HG02763 (cell line): ENCODE measurements around the gene MARK1.

Experiments used
- ATAC-seq: cut with Tn5 transposase; IDR thresholded peaks from one replicate; pipeline ENCODE4 v1.9.1; 2021; ENCODE audit warnings: mild to moderate bottlenecking, moderate library complexity; ENCODE audit not compliant: unreplicated experiment

MARK1 gene

DNA sequence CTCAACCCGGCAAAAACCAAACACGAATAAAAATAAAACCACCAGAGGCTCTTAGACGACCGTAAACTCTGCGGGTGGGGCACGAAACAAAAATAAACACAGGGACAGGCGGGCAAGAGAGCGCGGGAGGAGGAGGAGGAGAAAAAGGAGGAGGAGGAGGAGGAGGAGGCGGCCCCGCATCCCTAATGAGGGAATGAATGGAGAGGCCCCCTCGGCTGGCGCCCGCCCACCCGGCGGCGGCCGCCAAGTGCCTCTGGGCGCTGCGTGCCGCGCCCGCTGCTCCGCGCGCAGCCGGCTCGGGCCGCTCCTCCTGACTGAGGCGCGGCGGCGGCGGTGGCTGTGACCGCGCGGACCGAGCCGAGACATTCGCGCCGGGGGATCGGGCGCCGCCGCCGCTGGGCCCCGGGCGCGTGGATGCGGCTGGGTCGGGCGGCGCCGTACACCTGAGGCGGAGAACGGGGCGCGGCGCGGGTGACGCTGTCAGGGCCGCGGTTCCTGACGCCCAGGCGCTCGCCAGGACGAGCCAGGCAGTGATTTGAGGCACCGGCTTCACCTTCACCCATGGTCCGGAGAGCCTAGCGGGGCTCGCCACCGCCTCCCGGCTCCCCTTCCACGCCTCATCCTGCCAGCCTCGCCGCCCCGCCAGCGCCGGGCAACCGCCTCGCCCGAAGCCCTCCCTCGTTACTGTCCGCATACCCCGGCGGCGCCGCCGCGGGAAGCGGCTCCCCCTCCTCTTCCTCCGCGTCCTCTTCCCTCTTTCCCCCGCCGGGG, at the start of gene MARK1:
TSS of gene MARK1 (plus strand) at position 229 of the 771 bp plus-strand sequence. CDS start 687 bp downstream, outside the sequence.
- peak; percentile 45 for ATAC-seq

DNA sequence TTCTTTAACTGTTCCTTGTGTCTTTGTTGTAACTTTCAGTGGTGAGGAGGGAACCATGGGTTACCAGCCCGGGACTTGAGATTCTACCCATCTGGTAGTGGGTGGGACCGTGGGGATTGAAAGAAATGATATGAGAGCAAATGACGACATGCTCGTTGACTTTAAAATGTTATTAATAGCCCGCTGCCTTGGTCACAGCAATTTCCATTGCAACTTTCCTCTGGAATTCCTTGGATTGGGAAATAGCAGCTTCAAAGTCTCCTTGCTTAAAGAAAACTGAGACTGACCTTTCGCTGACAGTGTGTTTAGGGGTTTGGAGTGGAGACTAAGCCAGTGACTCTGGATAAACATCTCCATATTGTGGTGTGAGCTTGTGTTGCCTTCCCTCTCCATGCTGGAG, 44.2 kb upstream of the MARK1 start:
- no peak for ATAC-seq

DNA sequence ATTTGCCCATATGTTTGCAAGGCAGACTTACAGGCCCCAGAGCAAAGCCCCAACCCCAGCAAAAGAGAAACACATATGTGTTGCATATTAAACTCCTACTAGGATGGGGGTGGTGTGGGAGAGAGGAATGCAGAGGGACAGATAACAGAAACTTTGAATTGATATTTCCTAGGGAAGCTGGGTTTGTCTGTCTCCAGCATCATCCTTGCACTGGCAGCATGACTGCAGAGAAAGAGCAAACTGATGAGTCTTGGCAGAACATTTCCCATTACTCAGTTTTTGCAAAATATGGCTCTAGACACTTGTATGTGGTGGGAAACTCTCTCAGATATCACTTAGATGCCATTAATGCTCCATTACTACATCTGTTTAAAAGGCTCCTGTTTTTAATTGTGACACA, 43.8 kb upstream of the MARK1 start:
- ATAC-seq, result no peak

DNA sequence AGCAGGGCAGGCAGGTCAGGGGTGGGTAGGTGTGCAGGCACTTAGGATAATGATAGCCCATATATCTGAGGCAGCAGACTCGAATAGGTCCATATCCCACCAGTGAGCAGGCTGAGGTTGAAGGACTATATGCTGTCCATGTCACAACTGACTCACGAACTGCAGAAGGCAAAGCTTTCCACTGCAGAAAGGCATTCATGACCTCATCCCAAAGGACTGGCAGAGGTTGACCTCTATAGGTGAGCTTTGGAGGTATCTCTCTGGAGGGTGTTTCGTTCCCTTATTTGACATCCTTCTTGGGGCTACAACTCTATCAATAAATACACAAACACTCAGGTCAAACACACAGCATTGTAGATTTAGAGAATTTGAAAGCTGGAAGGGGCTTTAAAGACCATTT, 42.8 kb upstream of the MARK1 start:
- ATAC-seq, result no peak

DNA sequence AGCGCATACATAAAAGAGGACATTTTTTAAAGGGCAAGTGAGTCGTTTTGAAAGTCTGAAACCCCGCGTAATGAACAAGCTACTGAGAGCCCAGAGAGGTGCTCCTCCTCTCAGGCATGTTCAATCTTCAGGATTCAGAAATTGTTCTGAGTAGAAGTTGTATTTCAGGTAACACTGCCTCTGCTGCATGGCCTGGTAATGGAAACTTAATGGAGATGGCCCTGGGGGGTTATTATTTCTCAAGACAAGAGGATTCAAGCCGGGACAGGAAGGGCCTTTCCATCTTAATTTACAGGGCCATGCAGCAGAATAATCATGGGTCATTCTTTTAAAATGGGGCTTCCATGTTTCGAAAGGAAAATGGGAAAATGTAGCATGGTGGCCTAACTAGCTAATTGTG, 42.1 kb upstream of the MARK1 start:
- ATAC-seq, result no peak

DNA sequence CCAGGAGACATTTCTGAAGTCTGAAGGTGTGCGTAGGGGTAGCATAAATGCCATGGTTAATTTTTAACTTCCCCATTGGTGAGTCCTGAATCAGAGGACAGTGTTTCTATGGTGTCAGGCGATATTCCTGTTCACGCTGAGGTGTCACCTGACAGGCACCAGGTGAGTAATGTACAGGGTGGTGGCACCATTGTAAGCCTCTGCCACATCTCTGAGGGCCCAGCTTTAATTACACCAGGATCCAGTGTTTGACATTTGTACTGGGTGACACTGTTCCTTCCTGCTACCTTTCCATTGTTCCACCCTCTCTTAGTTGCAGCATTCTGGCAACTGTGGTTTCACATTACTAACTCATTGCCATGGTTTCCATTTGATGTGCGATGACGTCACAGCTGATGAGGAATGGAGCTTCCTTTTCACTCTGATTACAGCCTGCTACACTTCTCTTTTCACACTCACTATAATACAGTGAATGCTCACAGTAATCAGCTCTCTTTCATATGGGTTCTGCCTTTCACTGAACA, 40.6 kb upstream of the MARK1 start:
- ATAC-seq, result no peak

DNA sequence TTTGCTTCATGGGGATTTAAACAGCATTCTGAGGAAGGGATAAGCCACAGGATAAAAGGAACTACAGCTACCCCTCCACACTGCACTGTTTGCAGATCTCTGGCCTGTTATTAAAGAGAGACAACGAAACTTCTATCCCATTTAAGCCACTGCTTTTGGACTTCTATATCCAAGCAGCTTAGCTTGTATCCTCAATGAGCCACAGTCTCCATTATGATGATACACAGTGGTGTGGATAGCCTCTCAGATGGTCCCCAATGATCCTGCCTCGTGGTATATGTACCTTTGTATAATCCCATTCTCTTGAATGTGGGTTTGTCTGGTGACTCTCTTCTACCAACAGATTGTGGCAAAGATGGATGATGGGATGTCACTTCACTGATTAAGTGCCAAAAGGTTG, 36.0 kb upstream of the MARK1 start:
- no peak for ATAC-seq

DNA sequence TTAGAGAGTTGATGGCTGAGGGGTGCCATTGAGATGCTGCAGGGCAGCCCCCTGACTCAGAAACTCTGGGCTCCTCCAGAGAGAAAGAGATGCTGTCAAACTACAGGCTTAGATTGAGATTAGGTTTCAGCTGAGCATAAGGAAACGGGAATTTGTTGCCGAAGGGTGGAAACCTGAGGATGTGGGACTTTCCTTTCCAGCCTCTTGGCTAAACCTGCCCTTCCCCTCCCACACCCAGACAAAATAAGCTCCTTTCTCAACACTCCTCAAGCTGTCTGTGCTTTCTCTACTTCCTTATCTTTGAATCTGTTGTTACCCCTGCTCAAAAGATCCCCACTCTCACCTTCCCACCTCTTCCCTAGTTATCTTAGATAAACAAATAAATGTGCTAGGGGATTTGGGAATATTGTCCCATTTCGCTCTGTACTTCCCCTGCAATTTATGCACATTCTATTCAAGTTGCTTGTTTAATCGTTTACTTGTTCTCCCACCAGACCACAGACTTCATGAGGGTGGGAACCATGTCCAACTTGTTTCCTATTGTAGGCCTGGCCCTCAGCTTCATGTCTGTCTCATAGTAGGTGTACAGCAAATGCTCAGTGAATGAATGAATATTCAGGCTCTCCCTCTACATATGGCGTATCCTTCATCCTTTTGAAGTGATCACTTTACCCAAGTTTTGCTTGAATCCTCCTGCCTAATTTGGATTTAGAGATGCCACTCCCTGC, 30.6 kb upstream of the MARK1 start:
- ATAC-seq, result no peak

DNA sequence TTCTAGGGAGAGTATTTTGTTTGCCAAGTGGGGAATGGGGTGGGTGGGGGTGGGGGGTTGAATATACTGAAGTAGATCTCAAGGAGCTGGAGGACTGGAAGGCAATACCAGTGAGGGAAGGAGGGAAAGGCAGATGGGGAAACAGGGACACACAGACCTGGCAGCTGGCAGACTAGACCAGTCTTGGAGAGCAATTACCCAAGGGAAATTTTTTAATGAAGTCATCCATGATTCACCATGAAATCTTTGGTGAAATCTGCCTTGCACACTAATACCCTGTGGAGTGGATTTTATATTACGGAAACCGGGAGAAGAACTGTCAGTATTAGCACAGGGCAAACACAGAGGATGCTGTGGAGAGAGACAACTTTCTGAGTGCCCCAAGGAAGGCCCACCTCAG, 29.7 kb upstream of the MARK1 start:
- ATAC-seq, result no peak

DNA sequence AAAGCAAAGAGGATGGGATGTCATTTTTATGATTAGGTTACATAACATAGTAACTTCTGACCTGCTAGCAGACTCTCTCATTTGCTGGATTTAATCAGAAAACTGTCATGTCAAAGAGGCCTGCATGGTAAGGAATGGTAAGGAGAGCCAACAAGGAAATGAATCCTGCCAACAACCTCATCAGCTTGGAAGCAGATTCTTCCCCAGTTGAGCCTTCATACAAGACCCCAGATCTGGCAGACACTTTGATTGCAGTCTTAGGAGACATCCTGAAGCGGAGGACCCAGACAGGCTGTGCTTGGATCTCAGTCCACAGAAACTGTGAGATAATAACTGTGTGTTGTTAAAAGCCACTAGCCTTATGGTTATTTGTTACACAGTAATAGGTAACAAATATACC, 27.6 kb upstream of the MARK1 start:
- no peak for ATAC-seq

DNA sequence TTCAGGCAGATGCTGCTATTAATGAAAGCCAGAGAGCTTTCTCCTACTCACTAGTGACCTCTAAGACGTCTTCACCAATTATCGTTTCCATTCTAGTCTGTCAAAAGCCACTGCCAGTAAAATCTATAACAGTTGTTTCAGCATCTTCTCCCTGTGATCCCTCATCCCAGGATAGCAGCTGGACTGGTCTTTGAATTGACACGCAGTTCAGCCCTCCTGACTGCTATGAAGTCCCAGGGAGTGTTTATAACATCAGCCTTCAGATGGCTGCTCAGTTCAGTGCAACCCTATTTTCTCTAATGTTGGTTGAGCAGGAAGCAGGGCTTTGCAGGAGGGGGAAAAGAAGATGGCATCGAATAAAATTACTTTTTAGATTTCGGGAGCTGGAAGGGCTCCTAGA, 23.6 kb upstream of the MARK1 start:
- ATAC-seq, result no peak

DNA sequence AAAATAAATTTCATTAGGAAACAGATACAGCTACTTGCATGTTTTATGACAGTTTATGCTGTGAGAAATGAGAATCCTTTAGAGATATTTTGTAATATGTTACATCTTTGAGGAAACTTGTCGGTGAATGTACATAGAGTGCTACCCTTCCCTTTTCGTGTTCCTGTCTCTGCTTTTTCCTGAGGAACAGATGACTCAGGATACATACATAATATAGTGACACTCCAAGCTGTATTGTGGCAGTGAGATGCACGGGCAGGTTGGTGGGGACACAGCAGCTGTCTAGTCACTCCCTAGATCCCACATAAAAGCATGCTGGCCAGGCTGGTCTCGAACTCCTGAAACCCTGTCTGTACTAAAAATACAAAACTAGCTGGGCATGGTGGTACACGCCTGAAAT, 20.9 kb upstream of the MARK1 start:
- ATAC-seq, result no peak

DNA sequence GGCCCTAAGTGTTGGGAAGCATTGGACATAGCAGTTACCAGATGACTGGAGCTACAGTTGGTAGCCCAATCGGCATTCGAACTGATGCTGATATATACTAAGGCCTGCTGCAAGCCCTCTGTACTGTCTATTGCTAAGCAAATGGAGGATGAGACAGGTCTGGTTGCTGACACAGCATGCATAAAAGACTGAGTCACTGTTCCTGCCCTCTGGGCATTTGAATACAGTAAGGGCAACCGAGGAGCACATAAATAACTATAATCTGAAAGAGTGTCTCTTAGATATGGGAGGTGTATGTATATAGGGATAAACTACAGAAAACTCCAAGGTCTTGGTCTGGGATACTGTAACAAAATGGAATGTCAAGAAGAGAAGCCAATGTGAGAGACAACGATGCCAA, 16.8 kb upstream of the MARK1 start:
- ATAC-seq, result no peak

DNA sequence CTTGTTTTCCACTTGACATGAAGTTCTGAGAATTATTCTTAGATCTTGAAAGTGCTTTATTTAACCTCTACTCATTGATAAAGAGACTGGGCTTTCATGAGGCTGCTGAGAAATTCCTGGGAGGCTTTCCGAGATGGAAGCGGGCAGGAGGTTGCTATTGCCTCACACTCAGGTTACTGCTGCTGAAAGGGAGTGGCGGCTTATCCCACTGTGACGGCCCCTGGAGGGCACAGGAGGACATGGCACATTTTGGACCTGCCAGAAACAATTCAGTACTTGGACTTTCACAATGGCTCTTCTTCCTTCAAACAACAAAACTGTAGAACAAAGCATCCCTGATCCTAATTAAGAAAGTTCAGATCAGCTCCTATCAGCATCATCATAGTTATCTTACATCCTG, 16.2 kb upstream of the MARK1 start:
- ATAC-seq, result no peak

DNA sequence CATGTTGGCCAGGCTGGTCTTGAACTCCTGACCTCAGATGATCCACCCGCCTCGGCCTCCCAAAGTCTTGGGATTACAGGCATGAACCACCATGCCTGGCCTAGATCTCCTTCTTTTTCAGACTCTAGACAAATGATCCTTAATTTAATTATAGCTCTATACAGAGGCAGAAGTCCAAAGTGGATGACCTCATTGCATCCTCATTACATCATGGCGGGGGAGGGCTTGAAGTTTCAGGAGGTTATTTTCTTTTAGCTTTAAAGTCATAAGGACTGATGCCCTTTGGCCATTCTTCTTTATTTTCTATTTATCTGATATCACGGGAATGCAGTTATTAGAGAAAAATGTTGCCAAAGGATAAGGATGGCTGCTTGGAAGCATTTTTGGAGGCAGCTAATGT, 14.1 kb upstream of the MARK1 start:
- no peak for ATAC-seq

DNA sequence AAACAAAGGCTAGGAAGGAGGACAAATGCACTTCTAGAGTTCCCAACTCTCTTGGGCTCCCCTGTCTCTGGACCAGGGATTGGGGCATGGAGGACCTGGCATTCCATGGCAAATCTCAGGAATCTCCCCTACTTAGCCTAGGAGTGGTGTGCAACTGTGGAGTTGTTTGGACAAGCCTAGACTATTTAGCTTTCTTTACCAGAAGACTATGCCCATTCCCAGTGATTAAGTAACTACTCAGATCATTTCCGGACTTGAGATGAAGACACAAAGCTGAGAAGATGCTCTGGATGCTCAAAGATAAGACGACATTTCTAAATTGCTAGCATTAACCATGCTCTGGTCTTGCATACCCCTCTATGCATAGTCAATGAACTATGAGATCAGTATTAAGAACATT, 13.7 kb upstream of the MARK1 start:
- no peak for ATAC-seq

DNA sequence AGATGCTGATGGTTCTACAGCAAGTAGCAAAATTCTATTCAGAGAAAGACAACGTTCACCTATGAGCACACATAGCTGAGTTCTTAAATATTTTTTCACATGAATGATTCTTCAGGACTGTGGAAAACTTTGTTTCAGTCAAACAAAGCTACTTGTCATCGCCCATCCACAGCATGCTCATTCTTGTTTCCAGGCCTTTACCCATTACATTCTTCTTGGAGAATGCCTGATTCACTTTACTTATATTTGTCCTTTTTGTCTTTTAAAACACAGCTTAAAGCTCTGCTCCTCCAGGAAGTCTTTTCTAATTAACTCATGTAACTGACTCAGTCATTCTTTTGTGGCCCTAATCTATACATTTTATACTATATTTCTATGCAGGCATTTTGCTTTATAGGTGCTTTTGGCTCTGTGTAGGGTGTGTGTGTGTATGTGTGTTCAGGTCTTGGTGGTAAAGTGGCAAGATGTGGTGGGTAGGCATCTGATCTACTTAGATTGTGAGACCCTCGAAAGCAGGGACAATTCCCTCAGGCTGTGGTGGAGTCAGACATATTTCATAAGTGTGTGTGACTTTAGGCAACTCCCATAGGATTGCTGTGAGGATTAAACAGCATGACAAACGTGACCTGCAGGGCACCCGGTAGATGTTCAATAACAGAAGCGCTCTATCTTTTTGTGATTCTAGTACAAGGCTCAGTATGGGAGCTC, 11.8 kb upstream of the MARK1 start:
- ATAC-seq, result no peak

DNA sequence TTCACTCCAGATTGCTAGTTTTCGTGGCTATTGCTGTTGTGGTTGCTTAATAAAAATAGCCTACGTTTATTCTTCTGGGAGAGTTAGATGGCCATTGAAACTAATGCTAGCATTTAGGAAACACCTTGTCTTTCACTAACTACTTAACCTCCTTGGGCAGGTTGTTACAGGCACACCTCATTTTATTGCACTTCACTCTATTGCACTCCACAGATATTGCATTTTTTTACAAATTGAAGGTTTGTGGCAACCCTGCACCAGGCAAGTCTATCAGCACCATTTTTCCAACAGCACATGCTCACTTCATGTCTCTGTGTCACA, 11.3 kb upstream of the MARK1 start:
- no peak for ATAC-seq

DNA sequence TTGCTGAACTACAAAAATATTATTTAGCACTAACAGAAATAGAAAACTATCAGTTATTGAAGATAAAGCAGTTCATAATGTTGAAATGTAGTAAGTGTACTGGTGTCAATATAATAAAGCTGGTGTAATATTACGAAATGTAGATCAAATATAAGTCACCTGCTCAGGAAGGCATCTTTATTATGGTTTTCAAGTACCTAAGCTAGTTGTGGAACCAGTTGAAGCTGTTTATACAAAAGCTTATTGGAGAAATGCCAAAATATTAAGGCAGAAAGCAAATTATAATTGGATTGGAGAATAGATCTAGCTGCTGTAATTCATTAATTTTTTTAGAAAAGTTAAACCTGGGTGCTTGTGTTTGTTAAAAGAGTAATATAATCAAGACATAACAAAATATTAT, 6.2 kb upstream of the MARK1 start:
- ATAC-seq, result no peak

DNA sequence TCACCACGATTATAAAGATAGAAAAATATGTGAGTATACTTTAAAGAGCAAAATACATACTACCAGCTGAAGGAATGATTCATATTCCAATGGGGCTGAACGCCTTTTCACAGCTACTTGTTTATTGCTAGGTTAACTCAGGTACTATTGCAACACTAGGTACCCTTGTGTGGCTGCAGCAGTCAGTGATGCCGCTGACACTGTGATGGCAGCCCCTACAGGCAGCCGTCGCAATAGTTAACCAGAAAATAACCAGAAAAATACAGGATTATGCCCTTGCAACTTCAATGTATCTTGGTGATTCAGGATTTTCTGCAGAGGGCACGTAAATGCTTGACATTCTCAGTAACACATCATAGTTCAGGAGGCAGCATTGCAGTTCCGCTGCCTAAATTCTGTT, 1.6 kb upstream of the MARK1 start:
- no peak for ATAC-seq

DNA sequence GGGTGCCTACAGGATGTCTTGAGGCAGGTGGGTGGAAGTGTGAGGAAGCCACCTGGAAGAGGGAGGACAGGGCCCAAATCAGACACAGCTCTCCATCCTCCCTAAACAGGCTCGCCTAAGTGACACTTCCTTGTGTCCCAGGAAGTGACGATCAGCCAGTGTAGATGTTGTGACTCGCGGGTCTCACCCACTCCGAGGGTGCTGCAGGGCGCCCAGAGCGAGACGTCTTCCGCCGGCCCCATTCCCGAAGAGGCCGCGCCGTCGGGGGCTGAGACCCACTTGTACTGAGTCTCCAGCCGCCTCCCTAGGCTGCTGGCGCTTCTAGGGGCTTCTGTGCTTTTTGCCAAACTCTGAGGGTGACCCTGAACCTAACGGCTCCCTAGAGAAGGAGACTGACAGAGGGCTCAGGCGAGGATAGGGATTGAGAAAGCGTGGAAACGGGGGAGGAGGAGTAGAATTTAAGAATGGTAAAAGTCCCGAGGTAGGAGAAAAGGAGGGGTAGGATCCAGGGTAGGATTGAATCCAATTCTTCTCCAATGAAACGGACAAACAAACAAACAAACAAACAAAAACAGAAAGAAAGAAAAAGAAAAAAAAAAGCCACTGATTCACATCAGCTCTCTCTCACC, 543 bp upstream of the MARK1 start:
- no peak for ATAC-seq
